ENCODE data around the gene ROR2. TPM values are rescaled to one million over a fixed set of nuclear protein-coding genes. Genes with fewer than 3 reads are reported as not detected.

The ROR2 gene
- total RNA-seq, 4 donors from 2014 or later, result 4.2 to 23.2 (median 11.2) TPM

DNA sequence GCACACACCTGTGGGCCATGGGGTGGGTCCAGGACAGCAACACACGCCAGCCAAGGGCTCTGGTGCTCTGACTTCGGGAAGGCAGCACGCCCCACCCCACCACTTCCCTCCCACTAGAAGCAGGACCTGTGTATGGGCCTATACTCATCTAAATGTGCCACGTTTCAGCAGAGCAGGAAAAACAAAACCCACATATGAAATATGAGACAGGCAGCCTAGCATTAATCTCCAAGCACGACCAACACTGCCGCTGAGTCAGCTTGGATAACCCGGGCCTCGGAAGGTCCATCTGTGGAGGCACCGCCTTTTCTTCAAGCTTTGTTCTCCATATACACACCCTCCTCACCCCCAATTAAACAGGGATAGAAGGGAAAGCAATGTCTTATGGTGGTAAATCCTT is 203.1 kb downstream of the ROR2 start:
- H3K9me3 ChIP-seq, result no peaks in the 10 kb centered on the region
- no peak for DNase-seq
- H3K4me3 ChIP-seq, result no peak overlapping the region
- TF ChIP-seq, protein P1, sequence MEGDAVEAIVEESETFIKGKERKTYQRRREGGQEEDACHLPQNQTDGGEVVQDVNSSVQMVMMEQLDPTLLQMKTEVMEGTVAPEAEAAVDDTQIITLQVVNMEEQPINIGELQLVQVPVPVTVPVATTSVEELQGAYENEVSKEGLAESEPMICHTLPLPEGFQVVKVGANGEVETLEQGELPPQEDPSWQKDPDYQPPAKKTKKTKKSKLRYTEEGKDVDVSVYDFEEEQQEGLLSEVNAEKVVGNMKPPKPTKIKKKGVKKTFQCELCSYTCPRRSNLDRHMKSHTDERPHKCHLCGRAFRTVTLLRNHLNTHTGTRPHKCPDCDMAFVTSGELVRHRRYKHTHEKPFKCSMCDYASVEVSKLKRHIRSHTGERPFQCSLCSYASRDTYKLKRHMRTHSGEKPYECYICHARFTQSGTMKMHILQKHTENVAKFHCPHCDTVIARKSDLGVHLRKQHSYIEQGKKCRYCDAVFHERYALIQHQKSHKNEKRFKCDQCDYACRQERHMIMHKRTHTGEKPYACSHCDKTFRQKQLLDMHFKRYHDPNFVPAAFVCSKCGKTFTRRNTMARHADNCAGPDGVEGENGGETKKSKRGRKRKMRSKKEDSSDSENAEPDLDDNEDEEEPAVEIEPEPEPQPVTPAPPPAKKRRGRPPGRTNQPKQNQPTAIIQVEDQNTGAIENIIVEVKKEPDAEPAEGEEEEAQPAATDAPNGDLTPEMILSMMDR (IDR thresholded peaks at IDR 0.05), result no peak
- TF ChIP-seq POLR2AphosphoS5 (IDR thresholded peaks at IDR 0.05) (no peak), EP300 (IDR thresholded peaks at IDR 0.05; ENCODE audit: low read depth) (no peak), POLR2A (IDR thresholded peaks at IDR 0.05) (no peak)
- 76% methylated on average over 9 of the region's 9 CpGs; no CpG with 5 or more reads in 1 of the 2 donors for WGBS, 2 donors (ENCODE audit: low coverage in 1 of 2)
- in situ Hi-C loops (cut with MboI; ENCODE audit: low pct_ligation_motif_present in 1 of 4, low pct_unique_long_range_greater_than_20kb in 1 of 4, low sequenced_read_pairs in 3 of 4), result loop anchor here in 1 of 4 donors (25.0 kb wide), 1 partner anchor 190 kb away; no protein-coding TSS in a partner anchor
- H3K4me1 ChIP-seq, result peaks cover 0 to 2% (median 0%) of the 10 kb centered on the region in 4 donors
- H3K27ac ChIP-seq, result no peak overlapping the region
- intact Hi-C loops (cut with DNase I; ENCODE audit: low total_unique reads), result no loop called here
- no peaks in the 10 kb centered on the region for H3K27me3 ChIP-seq
- H3K36me3 ChIP-seq, result no peaks in the 10 kb centered on the region

- Histone ChIP-seq H3K27me3 (no peaks in the 10 kb centered on the region), H3K36me3 (no peaks in the 10 kb centered on the region), H3K9me3 (no peaks in the 10 kb centered on the region), H3K4me1 (peaks cover 0 to 5% (median 0%) of the 10 kb centered on the region in 4 donors), H3K4me3 (no peak overlapping the region), H3K27ac (no peak overlapping the region)
- DNase-seq, result no peak
- intact Hi-C loops (cut with DNase I; ENCODE audit: low total_unique reads), result no loop called here
- 87 to 88% methylated on average over 3 to 10 of the region's 10 CpGs for WGBS, 2 donors (ENCODE audit: low coverage in 1 of 2)
- in situ Hi-C loops (cut with MboI; ENCODE audit: low pct_ligation_motif_present in 1 of 4, low pct_unique_long_range_greater_than_20kb in 1 of 4, low sequenced_read_pairs in 3 of 4), result loop anchor here in 1 of 4 donors (25.0 kb wide), 1 partner anchor 191 kb away; no protein-coding TSS in a partner anchor
- no peak for TF ChIP-seq POLR2AphosphoS5 (IDR thresholded peaks at IDR 0.05)
- no peak for TF ChIP-seq POLR2A (IDR thresholded peaks at IDR 0.05)
- TF ChIP-seq, protein P1 (IDR thresholded peaks at IDR 0.05), result no peak
- TF ChIP-seq EP300 (IDR thresholded peaks at IDR 0.05; ENCODE audit: low read depth), result no peak
These were observed 203.7 kb downstream of the ROR2 start for GRCh38 chr9:91746357-91746756.

DNA sequence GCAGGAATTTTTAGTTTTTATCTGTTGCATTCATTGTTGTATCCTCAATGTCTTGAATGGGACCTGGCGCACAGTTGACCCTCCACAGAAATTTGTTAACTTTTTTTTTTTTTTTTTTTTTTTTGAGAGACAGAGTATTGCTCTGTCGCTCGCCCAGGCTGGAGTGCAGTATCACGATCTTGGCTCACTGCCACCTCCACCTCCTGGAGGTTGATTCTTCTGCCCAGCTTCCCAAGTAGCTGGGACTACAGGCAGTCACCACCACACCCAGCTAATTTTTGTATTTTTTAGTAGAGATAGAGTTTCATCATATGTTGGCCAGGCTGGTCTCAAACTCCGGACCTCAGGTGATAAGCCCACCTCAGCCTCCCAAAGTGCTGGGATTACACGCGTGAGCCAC is 205.9 kb downstream of the ROR2 start:
- DNase-seq, result no peak
- H3K27ac ChIP-seq, result no peak overlapping the region
- no peak overlapping the region for H3K4me3 ChIP-seq
- in situ Hi-C loops (cut with MboI; ENCODE audit: low pct_ligation_motif_present in 1 of 4, low pct_unique_long_range_greater_than_20kb in 1 of 4, low sequenced_read_pairs in 3 of 4) (loop anchor here in 1 of 4 donors (25.0 kb wide), 1 partner anchor 193 kb away; no protein-coding TSS in a partner anchor), intact Hi-C loops (cut with DNase I; ENCODE audit: low total_unique reads) (no loop called here)
- peaks cover 0 to 5% (median 0%) of the 10 kb centered on the region in 4 donors for H3K4me1 ChIP-seq
- 82 to 91% methylated on average over 3 to 7 of the region's 7 CpGs for WGBS, 2 donors (ENCODE audit: low coverage in 1 of 2)
- no peaks in the 10 kb centered on the region for H3K27me3 ChIP-seq
- TF ChIP-seq POLR2A (IDR thresholded peaks at IDR 0.05) (no peak), EP300 (IDR thresholded peaks at IDR 0.05; ENCODE audit: low read depth) (no peak), POLR2AphosphoS5 (IDR thresholded peaks at IDR 0.05) (no peak)
- TF ChIP-seq, protein P1 (IDR thresholded peaks at IDR 0.05), result no peak
- H3K9me3 ChIP-seq, result no peaks in the 10 kb centered on the region
- H3K36me3 ChIP-seq, result no peaks in the 10 kb centered on the region

- Histone ChIP-seq H3K27ac (peak overlapping the region; percentile 35 to 63 (median 57)), H3K4me1 (peaks cover 0 to 5% (median 0%) of the 10 kb centered on the region in 4 donors), H3K27me3 (no peaks in the 10 kb centered on the region), H3K4me3 (no peak overlapping the region), H3K9me3 (no peaks in the 10 kb centered on the region), H3K36me3 (no peaks in the 10 kb centered on the region)
- in situ Hi-C loops (cut with MboI; ENCODE audit: low pct_ligation_motif_present in 1 of 4, low pct_unique_long_range_greater_than_20kb in 1 of 4, low sequenced_read_pairs in 3 of 4) (loop anchor here in 1 of 4 donors (25.0 kb wide), 1 partner anchor 196 kb away; no protein-coding TSS in a partner anchor), intact Hi-C loops (cut with DNase I; ENCODE audit: low total_unique reads) (no loop called here)
- TF ChIP-seq POLR2AphosphoS5 (IDR thresholded peaks at IDR 0.05) (no peak), POLR2A (IDR thresholded peaks at IDR 0.05) (no peak), EP300 (IDR thresholded peaks at IDR 0.05; ENCODE audit: low read depth) (no peak)
- TF ChIP-seq, protein P1 (IDR thresholded peaks at IDR 0.05), result no peak
- no peak for DNase-seq
These were observed 208.5 kb downstream of the ROR2 start for GRCh38 chr9:91741522-91741921.
